ENCODE data around the gene GAL3ST3. TPM values are rescaled to one million over a fixed set of nuclear protein-coding genes. Genes with fewer than 3 reads are reported as not detected.

GAL3ST3 gene
- total and polyA plus RNA-seq, 2 experiments from 2014 or later: 0.80 to 1.1 TPM

- 69% methylated on average over 17 of the region's 17 CpGs for WGBS (ENCODE audit: low lambda C conversion rate, missing lambda C conversion rate)
- peak overlapping the region; percentile 97 for H3K27ac ChIP-seq
- no peaks in the 10 kb centered on the region for H3K9me2 ChIP-seq (replicated peaks; ENCODE audit: insufficient read depth)
- H3K4me1 ChIP-seq (ENCODE audit: insufficient read depth): peaks cover 11% of the 10 kb centered on the region
- H4K20me1 ChIP-seq (ENCODE audit: insufficient read depth, poor library complexity, severe bottlenecking): peaks cover 5% of the 10 kb centered on the region
- H3K79me2 ChIP-seq: peaks cover 45% of the 10 kb centered on the region
- no peak overlapping the region for H3K4me3 ChIP-seq
- no peaks in the 10 kb centered on the region for H3K9me3 ChIP-seq (ENCODE audit: low read depth)
- H3K4me2 ChIP-seq: no peak overlapping the region
- H3K27me3 ChIP-seq: no peaks in the 10 kb centered on the region
- no peak overlapping the region for H2AFZ ChIP-seq
- DNase-seq (ENCODE audit: low spot score): peak; percentile 86
- TF ChIP-seq EZH2 (IDR thresholded peaks at IDR 0.05; ENCODE audit: borderline replicate concordance): no peak
- peak; percentile 90 for TF ChIP-seq CTCF (IDR thresholded peaks at IDR 0.05; ENCODE audit: poor library complexity)
- no peak for TF ChIP-seq EZH2phosphoT487 (IDR thresholded peaks at IDR 0.05; ENCODE audit: low read depth, severe bottlenecking, unreplicated experiment)
- peaks cover 7% of the 10 kb centered on the region for H3K36me3 ChIP-seq (replicated peaks; ENCODE audit: insufficient read depth, low read depth)
Observed at GRCh38 chr11:66068154-66068821, 19.3 kb upstream of the GAL3ST3 start.

- peaks cover 11% of the 10 kb centered on the region for H3K4me1 ChIP-seq (ENCODE audit: insufficient read depth)
- H3K27me3 ChIP-seq: no peaks in the 10 kb centered on the region
- no peak for TF ChIP-seq EZH2 (IDR thresholded peaks at IDR 0.05; ENCODE audit: borderline replicate concordance)
- no peak for TF ChIP-seq EZH2phosphoT487 (IDR thresholded peaks at IDR 0.05; ENCODE audit: low read depth, severe bottlenecking, unreplicated experiment)
- no peak for TF ChIP-seq CTCF (IDR thresholded peaks at IDR 0.05; ENCODE audit: poor library complexity)
- H3K4me2 ChIP-seq: no peak overlapping the region
- H4K20me1 ChIP-seq (ENCODE audit: insufficient read depth, poor library complexity, severe bottlenecking): no peaks in the 10 kb centered on the region
- H3K36me3 ChIP-seq (replicated peaks; ENCODE audit: insufficient read depth, low read depth): peaks cover 10% of the 10 kb centered on the region
- no peaks in the 10 kb centered on the region for H3K9me3 ChIP-seq (ENCODE audit: low read depth)
- no peak overlapping the region for H2AFZ ChIP-seq
- H3K4me3 ChIP-seq: no peak overlapping the region
- peaks cover 45% of the 10 kb centered on the region for H3K79me2 ChIP-seq
- DNase-seq (ENCODE audit: low spot score): no peak
- no peaks in the 10 kb centered on the region for H3K9me2 ChIP-seq (replicated peaks; ENCODE audit: insufficient read depth)
- peak overlapping the region; percentile 97 for H3K27ac ChIP-seq
- 99% methylated on average over 4 of the region's 4 CpGs for WGBS (ENCODE audit: low lambda C conversion rate, missing lambda C conversion rate)
Observed at GRCh38 chr11:66067640-66068039, 18.7 kb upstream of the GAL3ST3 start.

GRCh38 chr11:66066751-66067150 lies 17.8 kb upstream of the GAL3ST3 start:
- Histone ChIP-seq H3K36me3 (replicated peaks; ENCODE audit: insufficient read depth, low read depth) (peaks cover 10% of the 10 kb centered on the region), H3K4me1 (ENCODE audit: insufficient read depth) (peaks cover 11% of the 10 kb centered on the region), H3K4me2 (no peak overlapping the region), H3K9me2 (replicated peaks; ENCODE audit: insufficient read depth) (no peaks in the 10 kb centered on the region), H3K27ac (peak overlapping the region; percentile 2), H4K20me1 (ENCODE audit: insufficient read depth, poor library complexity, severe bottlenecking) (no peaks in the 10 kb centered on the region), H2AFZ (no peak overlapping the region), H3K9me3 (ENCODE audit: low read depth) (no peaks in the 10 kb centered on the region), H3K27me3 (no peaks in the 10 kb centered on the region), H3K79me2 (peaks cover 38% of the 10 kb centered on the region), H3K4me3 (no peak overlapping the region)
- TF ChIP-seq EZH2 (IDR thresholded peaks at IDR 0.05; ENCODE audit: borderline replicate concordance): no peak
- TF ChIP-seq CTCF (IDR thresholded peaks at IDR 0.05; ENCODE audit: poor library complexity): no peak
- TF ChIP-seq EZH2phosphoT487 (IDR thresholded peaks at IDR 0.05; ENCODE audit: low read depth, severe bottlenecking, unreplicated experiment): no peak
- no peak for DNase-seq (ENCODE audit: low spot score)
- WGBS (ENCODE audit: low lambda C conversion rate, missing lambda C conversion rate): 93% methylated on average over 3 of the region's 3 CpGs
